ENCODE results near the gene ARSK. TPM values are rescaled to one million over a fixed set of nuclear protein-coding genes. Genes with fewer than 3 reads are reported as not detected.

The ARSK gene
- polyA plus RNA-seq, 1 of the 3 experiments (the other 2 are of a cell fraction) = 5.6 TPM

DNA sequence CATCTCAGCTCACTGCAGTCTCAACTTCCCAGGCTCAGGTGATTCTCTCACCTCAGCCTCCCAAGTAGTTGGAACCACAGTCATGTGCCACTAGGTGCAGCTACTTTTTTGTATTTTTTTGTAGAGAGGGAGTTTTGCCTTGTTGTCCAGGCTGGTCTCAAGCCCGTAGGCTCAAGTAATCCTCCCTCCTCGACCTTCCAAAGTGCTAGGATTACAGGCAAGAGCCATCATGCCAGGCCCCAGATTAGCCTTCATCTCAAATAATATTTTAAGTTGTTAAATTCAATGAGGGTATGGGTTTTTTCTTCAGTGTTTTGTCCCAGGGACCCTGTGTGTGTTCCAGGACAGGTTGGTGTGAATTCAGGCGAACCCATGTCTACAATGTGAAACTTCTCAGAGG, 79.2 kb downstream of the ARSK start:
- no peaks in the 10 kb centered on the region for H3K79me2 ChIP-seq (ENCODE audit: insufficient read depth)
- WGBS (ENCODE audit: low lambda C conversion rate) = 91% methylated on average over 3 of the region's 3 CpGs
- no peak overlapping the region for H3K27ac ChIP-seq (ENCODE audit: low read depth in 2 of 2, low read length in 1 of 2)
- no peaks in the 10 kb centered on the region for H3K9me2 ChIP-seq
- H3K4me2 ChIP-seq = no peak overlapping the region
- no peaks in the 10 kb centered on the region for H3K36me3 ChIP-seq (replicated peaks in 1 of 2; ENCODE audit: control insufficient read depth in 1 of 2, insufficient read depth in 2 of 2, low read length in 1 of 2)
- CTCF ChIA-PET = interaction anchor here (1.3 kb wide), 1 partner anchor 213 kb away, joined by 3 read pairs; no protein-coding TSS in a partner anchor
- POLR2A ChIA-PET = no interaction called here
- no peaks in the 10 kb centered on the region for H3F3A ChIP-seq (replicated peaks; ENCODE audit: insufficient read depth)
- H3K4me1 ChIP-seq (ENCODE audit: control insufficient read depth in 1 of 2, insufficient read depth in 2 of 2, low read depth in 1 of 2, low read length in 1 of 2) = peaks cover 0 to 5% of the 10 kb centered on the region in 2 experiments; a peak in 1 of 4 replicates
- no peak for DNase-seq
- H3K4me3 ChIP-seq (ENCODE audit: low read depth in 2 of 2, low read length in 1 of 2) = no peak overlapping the region
- H3K9me3 ChIP-seq = no peaks in the 10 kb centered on the region
- no peak overlapping the region for H3K9ac ChIP-seq
- H2AFZ ChIP-seq (ENCODE audit: low read depth) = no peak overlapping the region
- H4K20me1 ChIP-seq (ENCODE audit: insufficient read depth) = no peaks in the 10 kb centered on the region
- TF ChIP-seq ZBTB33 (IDR thresholded peaks at IDR 0.05; ENCODE audit: borderline replicate concordance, low read depth) = no peak
- TF ChIP-seq CTCF (IDR thresholded peaks at IDR 0.05) = no peak
- TF ChIP-seq, protein P1, sequence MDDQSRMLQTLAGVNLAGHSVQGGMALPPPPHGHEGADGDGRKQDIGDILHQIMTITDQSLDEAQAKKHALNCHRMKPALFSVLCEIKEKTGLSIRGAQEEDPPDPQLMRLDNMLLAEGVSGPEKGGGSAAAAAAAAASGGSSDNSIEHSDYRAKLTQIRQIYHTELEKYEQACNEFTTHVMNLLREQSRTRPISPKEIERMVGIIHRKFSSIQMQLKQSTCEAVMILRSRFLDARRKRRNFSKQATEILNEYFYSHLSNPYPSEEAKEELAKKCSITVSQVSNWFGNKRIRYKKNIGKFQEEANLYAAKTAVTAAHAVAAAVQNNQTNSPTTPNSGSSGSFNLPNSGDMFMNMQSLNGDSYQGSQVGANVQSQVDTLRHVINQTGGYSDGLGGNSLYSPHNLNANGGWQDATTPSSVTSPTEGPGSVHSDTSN (IDR thresholded peaks at IDR 0.05) = no peak
- no peak for TF ChIP-seq CHD2 (IDR thresholded peaks at IDR 0.05; ENCODE audit: low read length, partially characterized antibody)
- TF ChIP-seq FOXM1 (IDR thresholded peaks at IDR 0.05; ENCODE audit: low read depth) = no peak
- TF ChIP-seq MEF2A (IDR thresholded peaks at IDR 0.05; ENCODE audit: borderline replicate concordance, low read depth) = no peak
- no peak for TF ChIP-seq USF2 (IDR thresholded peaks at IDR 0.05; ENCODE audit: borderline replicate concordance, low read depth, low read length)
- TF ChIP-seq TCF12 (IDR thresholded peaks at IDR 0.05) = no peak
- no peak for TF ChIP-seq ELF1 (IDR thresholded peaks at IDR 0.05)
- TF ChIP-seq TEAD4 (IDR thresholded peaks at IDR 0.05; ENCODE audit: borderline replicate concordance, insufficient read depth) = no peak
- TF ChIP-seq TAF1 (IDR thresholded peaks at IDR 0.05; ENCODE audit: borderline replicate concordance, low read depth, low read length) = no peak
- no peak for TF ChIP-seq EZH2phosphoT487 (IDR thresholded peaks at IDR 0.05; ENCODE audit: borderline replicate concordance, low read depth)
- TF ChIP-seq SMC3 (IDR thresholded peaks at IDR 0.05; ENCODE audit: low read depth, low read length) = no peak
- TF ChIP-seq FOSL2 (IDR thresholded peaks at IDR 0.05; ENCODE audit: borderline replicate concordance, low read depth) = no peak
- no peak for TF ChIP-seq EP300 (IDR thresholded peaks at IDR 0.05; ENCODE audit: borderline replicate concordance in 1 of 2, low read depth in 1 of 2, low read length in 1 of 2)
- no peak for TF ChIP-seq MXI1 (IDR thresholded peaks at IDR 0.05; ENCODE audit: low read depth, low read length)
- no peak for TF ChIP-seq SIN3A (IDR thresholded peaks at IDR 0.05; ENCODE audit: borderline replicate concordance, low read depth, low read length)
- no peak for TF ChIP-seq RFX5 (IDR thresholded peaks at IDR 0.05; ENCODE audit: low read length)
- no peaks in the 10 kb centered on the region for H3K27me3 ChIP-seq (ENCODE audit: insufficient read depth)

All from SK-N-SH (cell line).